Mesendoderm (in vitro differentiated cells): ENCODE results near the gene WDR83.

Experiments used
- DNase-seq: peaks from one replicate; pipeline ENCODE4 v3.0.0; 2013
- H2AK5ac ChIP-seq: 2 replicates; pipeline ENCODE4 v1.6.1; 2013; ENCODE audit warnings: low read length, inconsistent platforms
- H2BK120ac ChIP-seq: 2 replicates; pipeline ENCODE4 v1.6.1; 2013; ENCODE audit warnings: low read depth, mild to moderate bottlenecking, low read length, moderate library complexity, mixed read lengths
- H2BK15ac ChIP-seq: replicated peaks from 2 replicates; pipeline ENCODE4 v1.6.1; 2013; ENCODE audit warnings: low read depth, mild to moderate bottlenecking, moderate library complexity
- H2BK5ac ChIP-seq: 2 replicates; pipeline ENCODE4 v1.6.1; 2013; ENCODE audit warnings: low read length, inconsistent platforms
- H3K18ac ChIP-seq: 2 replicates; pipeline ENCODE4 v1.6.1; 2013; ENCODE audit warnings: mild to moderate bottlenecking, low read length, mixed read lengths
- H3K23ac ChIP-seq: one replicate; pipeline ENCODE4 v1.6.1; 2013; ENCODE audit warnings: low read length
- H3K27ac ChIP-seq: 2 replicates; pipeline ENCODE4 v1.5.1; 2013; ENCODE audit warnings: low read depth, mild to moderate bottlenecking, inconsistent platforms, low read length, moderate library complexity
- H3K27me3 ChIP-seq: 2 replicates; pipeline ENCODE4 v1.6.1; 2013; ENCODE audit warnings: low read length, control low read depth, mild to moderate bottlenecking, inconsistent platforms; ENCODE audit not compliant: insufficient read depth, poor library complexity
- H3K36me3 ChIP-seq: 2 replicates; pipeline ENCODE4 v1.6.1; 2013; ENCODE audit warnings: low read length, inconsistent platforms; ENCODE audit not compliant: control insufficient read depth, insufficient read depth
- H3K4ac ChIP-seq: one replicate; pipeline ENCODE4 v1.6.1; 2013; ENCODE audit warnings: low read depth, mild to moderate bottlenecking, low read length, moderate library complexity
- H3K4me1 ChIP-seq: 2 replicates; pipeline ENCODE4 v1.6.1; 2013; ENCODE audit warnings: low read depth, low read length, inconsistent platforms; ENCODE audit not compliant: control insufficient read depth
- H3K4me2 ChIP-seq: 2 replicates; pipeline ENCODE4 v1.6.1; 2013; ENCODE audit warnings: low read length
- H3K4me3 ChIP-seq: 2 replicates; pipeline ENCODE4 v1.5.1; 2013; ENCODE audit warnings: mild to moderate bottlenecking, low read length
- H3K56ac ChIP-seq: one replicate; pipeline ENCODE4 v1.6.1; 2013; ENCODE audit warnings: low read length
- H3K79me1 ChIP-seq: 2 replicates; pipeline ENCODE4 v1.6.1; 2013; ENCODE audit warnings: low read length, inconsistent platforms
- H3K79me2 ChIP-seq: 2 replicates; pipeline ENCODE4 v1.6.1; 2013; ENCODE audit warnings: mild to moderate bottlenecking, low read length; ENCODE audit not compliant: control insufficient read depth, insufficient read depth
- H3K9ac ChIP-seq: 2 replicates; pipeline ENCODE4 v1.6.1; 2013; ENCODE audit warnings: low read length, inconsistent platforms
- H4K5ac ChIP-seq: one replicate; pipeline ENCODE4 v1.6.1; 2013; ENCODE audit warnings: low read length
- H4K8ac ChIP-seq: one replicate; pipeline ENCODE4 v1.6.1; 2013; ENCODE audit warnings: low read depth, mild to moderate bottlenecking, control low read depth, low read length, moderate library complexity
- WGBS: extraction: QIAGEN DNeasy Blood & Tissue Kit; methylation state at CpG from one replicate; pipeline ENCODE4 v1.1.7; 2013; ENCODE audit warnings: low lambda C conversion rate, missing lambda C conversion rate; ENCODE audit not compliant: insufficient coverage; ENCODE audit errors: extremely low coverage; 5-methylcytosine and 5-hydroxymethylcytosine counted together

Gene WDR83

DNA sequence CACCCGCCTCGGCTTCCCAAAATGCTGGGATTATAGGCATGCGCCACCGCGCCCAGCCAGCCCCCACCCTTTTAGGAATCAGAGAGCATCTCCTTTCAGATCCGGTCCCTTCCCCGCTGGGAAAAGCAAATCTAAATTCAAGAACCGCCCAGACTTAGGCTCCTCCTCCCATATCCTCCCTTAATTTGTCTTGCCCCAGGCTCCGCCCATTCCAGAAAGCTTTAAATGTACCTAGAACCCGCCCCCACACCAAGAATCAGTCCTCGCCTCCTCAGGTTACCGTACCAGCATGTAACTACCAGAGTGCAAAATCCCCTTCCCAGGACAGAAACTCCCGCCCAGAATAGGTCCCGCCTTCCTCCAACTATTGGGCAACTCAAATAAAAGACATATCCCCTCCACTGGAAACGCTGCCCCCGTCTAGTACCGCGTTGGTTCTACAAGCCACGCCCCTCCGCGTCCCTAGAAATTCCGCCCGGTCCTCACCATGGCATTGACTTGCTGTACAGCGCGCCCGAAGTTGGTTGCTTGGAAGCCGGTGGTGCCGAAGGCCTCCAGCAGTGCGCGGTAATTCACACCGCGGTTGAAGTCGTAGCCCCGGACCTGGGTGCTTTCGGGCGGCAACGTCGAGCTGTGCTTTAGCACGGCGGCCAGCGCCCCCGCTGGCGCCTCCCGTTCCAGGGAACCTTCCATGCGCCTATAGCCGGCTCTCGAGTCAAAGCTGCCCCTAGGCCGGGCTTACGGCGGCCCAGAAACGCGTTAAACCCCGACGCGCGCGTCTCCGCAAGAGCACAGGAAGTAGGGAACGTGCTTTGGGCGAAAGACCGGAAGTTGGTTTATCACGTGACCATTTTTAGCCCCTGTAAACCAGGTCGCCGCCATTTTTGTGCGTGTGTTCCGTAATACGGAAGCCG lies 14.7 kb downstream of the WDR83 start, which contains the start of gene DHPS:
Gene DHPS (minus strand): TSS at position 807 of the 914 bp plus-strand sequence. CDS start 114 bp downstream, at position 693.
- H3K27ac ChIP-seq: peak within 1 kb of the TSS; percentile 97
- H4K8ac ChIP-seq: no peak within 1 kb of the TSS
- peak within 1 kb of the TSS; percentile 97 for H3K4me3 ChIP-seq
- no peak within 1 kb of the TSS for H2AK5ac ChIP-seq
- DNase-seq: peak; percentile 100
- H3K4ac ChIP-seq: peak within 1 kb of the TSS; percentile 87
- H3K4me1 ChIP-seq: no peaks in the 10 kb centered on the region
- peak within 1 kb of the TSS; percentile 99 for H3K56ac ChIP-seq
- H3K4me2 ChIP-seq: peak within 1 kb of the TSS; percentile 42
- H3K18ac ChIP-seq: peak within 1 kb of the TSS; percentile 81
- H3K79me1 ChIP-seq: peaks cover 5% of the 10 kb centered on the region
- H3K27me3 ChIP-seq: no peaks in the 10 kb centered on the region
- H3K23ac ChIP-seq: peak within 1 kb of the TSS; percentile 94
- peak within 1 kb of the TSS; percentile 99 for H3K9ac ChIP-seq
- peaks cover 5% of the 10 kb centered on the region for H3K79me2 ChIP-seq
- peak within 1 kb of the TSS; percentile 69 for H2BK5ac ChIP-seq
- WGBS: no CpG with 5 or more reads among the region's 68 CpGs
- no peak within 1 kb of the TSS for H2BK15ac ChIP-seq
- H2BK120ac ChIP-seq: no peak within 1 kb of the TSS
- no peak within 1 kb of the TSS for H4K5ac ChIP-seq
- H3K36me3 ChIP-seq: peaks cover 6% of the 10 kb centered on the region

DNA sequence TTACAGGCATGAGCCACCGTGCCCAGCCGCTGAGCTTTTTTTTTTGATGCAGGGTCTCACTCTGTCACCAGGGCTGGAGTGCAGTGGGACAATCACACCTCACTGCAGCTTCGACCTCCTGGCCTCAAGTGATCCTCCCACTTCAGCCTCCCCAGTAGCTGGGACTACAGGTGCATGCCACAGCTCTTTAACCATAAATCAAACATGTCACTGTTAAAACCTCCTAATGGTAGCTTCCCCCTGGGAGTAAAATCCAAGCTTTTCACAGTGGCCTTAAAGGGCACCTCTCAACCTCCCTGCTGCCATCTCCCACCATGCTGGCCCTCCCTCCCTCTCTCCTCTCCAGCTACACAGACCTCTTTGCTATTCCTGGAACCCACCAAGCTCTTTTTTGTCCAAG lies 19.2 kb downstream of the WDR83 start:
- Histone ChIP-seq H3K79me2 (no peaks in the 10 kb centered on the region), H4K5ac (no peak overlapping the region), H3K23ac (no peak overlapping the region), H2BK5ac (no peak overlapping the region), H2BK15ac (no peak overlapping the region), H3K56ac (no peak overlapping the region), H3K27me3 (no peaks in the 10 kb centered on the region), H2BK120ac (no peak overlapping the region), H3K36me3 (no peaks in the 10 kb centered on the region), H3K27ac (no peak overlapping the region), H3K4me1 (no peaks in the 10 kb centered on the region), H3K4me2 (no peak overlapping the region), H3K4me3 (no peak overlapping the region), H3K9ac (no peak overlapping the region), H4K8ac (no peak overlapping the region), H3K18ac (no peak overlapping the region), H3K79me1 (no peaks in the 10 kb centered on the region), H3K4ac (no peak overlapping the region), H2AK5ac (no peak overlapping the region)
- no CpG with 5 or more reads among the region's 3 CpGs for WGBS
- no peak for DNase-seq

DNA sequence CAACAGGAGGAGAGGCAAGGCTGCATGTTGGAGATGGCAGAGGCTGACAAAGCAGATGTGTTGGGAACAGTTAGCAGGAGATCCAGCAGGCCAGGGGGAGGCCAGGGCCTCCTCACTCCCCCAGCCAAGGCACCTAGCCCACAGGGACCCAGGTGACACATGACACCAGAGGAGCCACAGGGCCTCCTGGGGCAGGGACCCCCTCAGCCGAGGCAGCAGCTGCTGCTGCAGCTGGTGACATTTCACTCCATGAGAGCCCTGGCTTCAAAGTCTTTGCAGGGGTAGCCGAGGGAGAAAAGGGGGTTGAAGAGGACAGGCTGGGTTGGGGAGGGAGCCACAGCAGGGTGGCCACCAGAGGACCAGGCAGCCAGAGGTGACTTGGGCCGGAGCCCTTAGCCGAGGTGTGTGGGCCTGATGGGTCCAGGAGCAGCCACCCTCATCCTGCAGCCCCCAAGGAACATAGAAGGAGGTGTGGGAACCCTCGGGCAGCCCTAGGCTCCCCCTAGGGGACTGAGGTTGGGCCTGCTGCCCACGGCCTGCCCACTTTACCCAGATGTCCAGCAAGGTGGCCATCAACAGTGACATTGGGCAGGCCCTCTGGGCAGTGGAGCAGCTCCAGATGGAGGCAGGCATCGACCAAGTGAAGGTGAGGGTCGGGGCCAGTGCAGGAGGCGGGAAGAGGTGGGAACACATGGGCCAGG lies 21.0 kb downstream of the WDR83 start, which contains the start of gene GNG14:
Gene GNG14 (plus strand): TSS at position 503 of the 701 bp plus-strand sequence. CDS start 51 bp downstream, at position 554.
- Histone ChIP-seq H3K56ac (no peak within 1 kb of the TSS), H3K4me2 (no peak within 1 kb of the TSS), H2BK120ac (no peak within 1 kb of the TSS), H3K4ac (no peak within 1 kb of the TSS), H3K79me2 (no peaks in the 10 kb centered on the region), H2BK15ac (no peak within 1 kb of the TSS), H4K5ac (no peak within 1 kb of the TSS), H3K36me3 (no peaks in the 10 kb centered on the region), H3K4me1 (no peaks in the 10 kb centered on the region), H3K27me3 (no peaks in the 10 kb centered on the region), H4K8ac (no peak within 1 kb of the TSS), H3K9ac (no peak within 1 kb of the TSS), H3K23ac (no peak within 1 kb of the TSS), H3K27ac (no peak within 1 kb of the TSS), H3K79me1 (no peaks in the 10 kb centered on the region), H2AK5ac (no peak within 1 kb of the TSS), H3K4me3 (no peak within 1 kb of the TSS), H3K18ac (no peak within 1 kb of the TSS), H2BK5ac (no peak within 1 kb of the TSS)
- no peak for DNase-seq
- WGBS: no CpG with 5 or more reads among the region's 9 CpGs

DNA sequence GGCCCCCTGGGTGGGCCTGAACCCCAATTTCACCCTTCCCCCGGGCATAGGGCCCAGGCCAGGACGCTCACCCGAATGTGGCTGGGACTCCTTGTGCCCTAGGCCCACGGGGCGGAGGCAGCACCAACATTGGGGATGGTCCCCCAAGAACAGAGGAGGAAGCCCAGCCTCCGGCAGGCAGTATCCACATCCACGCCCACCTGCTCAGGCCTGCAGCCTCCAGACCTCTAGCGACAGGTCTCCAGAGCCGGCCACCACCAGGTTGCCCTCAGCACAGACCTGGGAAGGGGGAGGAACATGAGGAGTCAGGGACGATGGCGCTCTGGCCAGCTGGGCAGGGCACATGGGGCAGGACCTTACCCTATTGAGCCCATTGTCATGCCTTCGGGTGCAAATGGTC lies 22.4 kb downstream of the WDR83 start:
- WGBS: no CpG with 5 or more reads among the region's 12 CpGs
- Histone ChIP-seq H3K4ac (no peak overlapping the region), H2AK5ac (no peak overlapping the region), H3K79me1 (no peaks in the 10 kb centered on the region), H4K8ac (no peak overlapping the region), H2BK120ac (no peak overlapping the region), H3K9ac (no peak overlapping the region), H2BK5ac (no peak overlapping the region), H3K27me3 (no peaks in the 10 kb centered on the region), H2BK15ac (no peak overlapping the region), H3K36me3 (no peaks in the 10 kb centered on the region), H3K23ac (no peak overlapping the region), H3K56ac (no peak overlapping the region), H3K4me1 (no peaks in the 10 kb centered on the region), H3K79me2 (no peaks in the 10 kb centered on the region), H3K4me2 (no peak overlapping the region), H3K4me3 (no peak overlapping the region), H3K27ac (no peak overlapping the region), H3K18ac (no peak overlapping the region), H4K5ac (no peak overlapping the region)
- DNase-seq: no peak

DNA sequence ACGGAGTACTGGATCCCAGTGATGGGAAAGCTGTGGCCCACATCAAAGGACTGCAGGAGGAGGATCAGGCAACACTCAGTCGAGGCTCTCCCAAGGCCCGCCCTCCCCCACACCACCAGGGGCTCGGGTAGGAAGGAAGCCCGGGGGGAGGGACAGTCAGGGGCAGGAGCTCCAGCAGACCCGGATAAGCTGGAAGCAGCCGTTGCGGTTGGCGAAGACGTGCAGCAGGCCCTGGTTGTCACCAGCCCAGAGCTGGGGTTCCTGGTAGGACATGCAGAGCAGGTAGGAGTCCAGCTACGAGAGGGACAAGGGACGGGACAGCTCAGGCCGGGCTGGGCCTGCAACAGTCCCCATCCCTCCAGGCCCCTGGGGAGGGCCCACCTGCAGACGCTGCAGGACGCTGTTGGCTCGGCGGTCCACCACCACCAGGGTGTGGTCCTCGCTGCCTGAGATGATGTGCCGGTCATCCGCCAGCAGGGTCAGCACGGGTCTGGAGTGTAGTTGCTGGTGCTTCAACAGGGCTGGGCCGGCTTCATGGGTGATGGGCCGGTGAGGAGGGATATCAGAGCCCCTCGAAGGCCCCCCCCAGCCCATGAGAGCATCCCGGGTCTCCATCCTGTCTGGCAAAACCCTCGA lies 23.1 kb downstream of the WDR83 start:
- WGBS: no CpG with 5 or more reads among the region's 26 CpGs

More for the DNA sequence above, 23.1 kb downstream of the WDR83 start:
- no peak overlapping the region for H3K4ac ChIP-seq
- no peak for DNase-seq
- H3K18ac ChIP-seq: no peak overlapping the region
- no peak overlapping the region for H4K8ac ChIP-seq
- H3K27ac ChIP-seq: no peak overlapping the region
- no peaks in the 10 kb centered on the region for H3K79me2 ChIP-seq
- H4K5ac ChIP-seq: no peak overlapping the region
- H3K9ac ChIP-seq: no peak overlapping the region
- no peak overlapping the region for H2BK5ac ChIP-seq
- H3K36me3 ChIP-seq: no peaks in the 10 kb centered on the region
- no peak overlapping the region for H2AK5ac ChIP-seq
- no peak overlapping the region for H3K4me3 ChIP-seq
- H2BK15ac ChIP-seq: no peak overlapping the region
- H3K56ac ChIP-seq: no peak overlapping the region
- no peaks in the 10 kb centered on the region for H3K79me1 ChIP-seq
- no peak overlapping the region for H2BK120ac ChIP-seq
- no peak overlapping the region for H3K23ac ChIP-seq
- no peak overlapping the region for H3K4me2 ChIP-seq
- H3K27me3 ChIP-seq: no peaks in the 10 kb centered on the region
- H3K4me1 ChIP-seq: no peaks in the 10 kb centered on the region
